Left lung (tissue), 10 donors: ENCODE data around the gene LAMA3. TPM values are rescaled to one million over a fixed set of nuclear protein-coding genes. Genes with fewer than 3 reads are reported as not detected.

ENCODE experiments used
- ATAC-seq: fragments of 200-7000 bp; cut with Tn5 transposase; one replicate; pipeline ENCODE4 v1.9.1; 2020; ENCODE audit warnings: moderate library complexity
- DNase-seq, 4 donors: peaks; one replicate each; pipeline ENCODE4 v3.0.0-alpha.2; 2013 to 2020
- H3K27ac ChIP-seq, 2 donors: fragments of 200-600 bp; sonication (generic) in 1 of 2; one replicate each; pipeline versions ENCODE4 v1.5.0 to v1.8.0; 2020 to 2021
- H3K27me3 ChIP-seq, 2 donors: fragments of 200-600 bp; sonication (generic) in 1 of 2; one replicate each; pipeline versions ENCODE4 v1.5.0 to v1.8.0; 2020 to 2021
- H3K36me3 ChIP-seq, 2 donors: fragments of 200-600 bp; sonication (generic) in 1 of 2; one replicate each; pipeline versions ENCODE4 v1.5.0 to v1.8.0; 2020 to 2021
- H3K4me1 ChIP-seq, 2 donors: fragments of 200-600 bp; one replicate each; pipeline ENCODE4 v1.8.0; 2021
- H3K4me3 ChIP-seq, 2 donors: fragments of 200-600 bp; sonication (generic) in 1 of 2; one replicate each; pipeline versions ENCODE4 v1.5.0 to v1.8.0; 2020 to 2021; ENCODE audit warnings: mild to moderate bottlenecking in 1 of 2
- H3K9me3 ChIP-seq, 2 donors: fragments of 200-600 bp; sonication (generic) in 1 of 2; one replicate each; pipeline versions ENCODE4 v1.5.0 to v1.8.0; 2020 to 2021
- CTCF ChIP-seq, 2 donors: fragments of 200-600 bp; sonication (generic) in 1 of 2; IDR thresholded peaks; one replicate each; pipeline versions ENCODE4 v1.5.0 to v1.8.0; 2021; ENCODE audit warnings: antibody characterized with exemption in 2 of 2
- intact Hi-C, 2 donors: fragments of 100-400 bp; cut with DNase I; formaldehyde crosslinking; loops; one replicate each; pipeline versions ENCODE4 v1.11.2 to v1.14.2; 2022
- polyA plus RNA-seq, 6 donors: library from polyadenylated mRNA; unstranded; fragments of 120-200 nt; gene quantifications; one replicate each; pipeline ENCODE4 v1.2.1, GENCODE V29; 2013; ENCODE audit not compliant: insufficient read length in 6 of 6
- total RNA-seq, 2 donors: library from RNA; stranded (reverse); fragmentation: NEBNext Ultra II Directional; extraction: Animal tissue kit (Norgen Biotek cat#: 25700); gene quantifications; one replicate each; pipeline ENCODE4 v1.2.1, GENCODE V29; 2021
- donor health status: DM: no; HTN: yes; CAD: no.
- donor health status: DM: no; HTN: no; CAD: no.

Gene LAMA3
- total and polyA plus RNA-seq, 8 donors: 42.8 to 207 (median 140) TPM

DNA sequence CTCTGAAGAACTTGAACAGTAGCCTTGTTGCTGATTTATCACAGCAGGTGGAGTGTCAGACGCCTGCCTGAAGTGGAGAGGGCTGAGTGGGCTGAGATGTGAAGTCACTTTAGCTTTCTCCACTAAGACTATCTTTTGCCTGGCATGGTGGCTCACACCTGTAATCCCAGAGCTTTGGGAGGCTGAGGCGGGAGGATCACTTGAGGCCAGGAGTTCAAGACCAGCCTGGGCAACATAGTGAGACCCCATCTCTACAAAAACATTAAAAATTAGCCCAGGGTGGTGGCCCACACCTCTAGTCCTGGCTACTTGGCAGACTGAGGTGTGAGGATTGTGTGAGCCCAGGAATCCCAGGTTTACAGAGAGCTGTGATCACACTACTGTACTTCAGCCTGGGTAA is 264.7 kb downstream of the LAMA3 start:
- ATAC-seq: no peak
- intact Hi-C loops: no loop called here
- H3K36me3 ChIP-seq: no peaks in the 10 kb centered on the region
- no peaks in the 10 kb centered on the region for H3K9me3 ChIP-seq
- H3K4me3 ChIP-seq: no peak overlapping the region
- no peaks in the 10 kb centered on the region for H3K4me1 ChIP-seq
- TF ChIP-seq CTCF (IDR thresholded peaks at IDR 0.05): no peak
- H3K27ac ChIP-seq: no peak overlapping the region
- no peaks in the 10 kb centered on the region for H3K27me3 ChIP-seq
- DNase-seq: no peak

- no peak for TF ChIP-seq CTCF (IDR thresholded peaks at IDR 0.05)
- peak; percentile 75 for ATAC-seq
Observed at GRCh38 chr18:23956483-23956882, 267.2 kb downstream of the LAMA3 start.

DNA sequence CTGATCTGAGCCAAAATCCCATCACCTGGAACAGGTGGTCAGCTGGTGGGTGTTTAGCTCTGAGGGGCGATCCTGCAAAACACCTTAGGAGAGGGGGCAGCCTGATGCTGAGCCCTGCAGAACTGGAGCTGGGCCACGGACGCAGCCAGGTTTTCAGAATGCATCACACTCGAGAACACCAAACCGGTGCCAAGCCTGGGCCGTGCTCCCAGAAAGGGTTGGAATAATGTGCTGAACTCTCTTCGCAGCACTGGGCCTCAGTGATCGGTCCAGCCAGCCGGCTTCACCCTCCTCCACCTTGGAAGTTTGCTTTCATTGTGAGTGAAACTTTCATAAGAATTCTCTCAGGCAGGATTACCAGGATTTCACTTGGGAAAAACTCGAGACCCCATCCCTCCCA is 268.8 kb downstream of the LAMA3 start:
- Histone ChIP-seq H3K27ac (no peak overlapping the region), H3K9me3 (no peaks in the 10 kb centered on the region), H3K36me3 (no peaks in the 10 kb centered on the region), H3K4me3 (no peak overlapping the region), H3K4me1 (no peaks in the 10 kb centered on the region), H3K27me3 (no peaks in the 10 kb centered on the region)
- peak in 1 of 4 donors; percentile 38 for DNase-seq
- TF ChIP-seq CTCF (IDR thresholded peaks at IDR 0.05): no peak
- intact Hi-C loops: no loop called here
- ATAC-seq: peak; percentile 28

More at GRCh38 chr18:23956483-23956882, 267.2 kb downstream of the LAMA3 start:
- H3K27me3 ChIP-seq: no peaks in the 10 kb centered on the region
- no peaks in the 10 kb centered on the region for H3K4me1 ChIP-seq
- no peaks in the 10 kb centered on the region for H3K36me3 ChIP-seq
- no peak overlapping the region for H3K27ac ChIP-seq
- no peak for DNase-seq
- H3K4me3 ChIP-seq: no peak overlapping the region
- H3K9me3 ChIP-seq: no peaks in the 10 kb centered on the region
- intact Hi-C loops: no loop called here

DNA sequence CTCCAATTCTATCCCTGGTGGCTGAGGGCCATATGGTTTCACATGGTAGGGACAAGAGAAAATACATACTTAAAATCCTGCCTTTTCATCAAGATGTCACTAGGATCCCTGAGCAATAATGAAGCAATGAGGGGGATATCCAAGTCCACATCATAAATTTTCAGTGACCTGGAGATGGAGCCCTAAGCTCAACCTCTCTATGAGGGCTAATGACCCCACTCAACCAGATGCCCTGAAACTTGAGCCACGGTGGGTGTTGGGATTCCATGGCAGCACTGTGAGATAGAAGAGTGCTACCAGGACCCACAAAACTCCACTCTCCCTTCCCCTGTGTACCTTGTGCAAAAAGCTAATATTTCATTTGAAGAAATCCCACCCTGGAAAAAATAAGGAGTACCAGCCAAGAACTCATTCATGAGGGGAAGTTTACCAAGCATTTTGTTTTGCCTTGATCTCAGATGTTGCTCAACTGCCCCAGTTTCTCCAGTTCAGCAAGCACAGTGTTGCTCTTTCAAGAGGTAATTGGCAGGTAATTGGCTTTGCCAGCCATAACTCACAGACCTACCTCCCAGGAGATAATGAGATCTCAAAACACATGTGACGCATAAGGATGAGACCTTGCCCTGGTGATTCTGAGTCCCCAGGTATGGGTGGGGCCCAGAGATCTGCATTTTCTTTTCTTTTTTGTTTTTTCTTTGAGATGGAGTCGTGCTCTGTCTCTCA is 274.4 kb downstream of the LAMA3 start:
- no peaks in the 10 kb centered on the region for H3K27me3 ChIP-seq
- ATAC-seq (peak; percentile 52), DNase-seq (no peak)
- no peak overlapping the region for H3K4me3 ChIP-seq
- TF ChIP-seq CTCF (IDR thresholded peaks at IDR 0.05): no peak
- intact Hi-C loops: loop anchor here in 1 of 2 donors (10.0 kb wide), 1 partner anchor 161 kb away; no protein-coding TSS in a partner anchor
- H3K4me1 ChIP-seq: peaks cover 0 to 5% of the 10 kb centered on the region in 2 donors
- H3K9me3 ChIP-seq: no peaks in the 10 kb centered on the region
- no peaks in the 10 kb centered on the region for H3K36me3 ChIP-seq
- H3K27ac ChIP-seq: no peak overlapping the region

DNA sequence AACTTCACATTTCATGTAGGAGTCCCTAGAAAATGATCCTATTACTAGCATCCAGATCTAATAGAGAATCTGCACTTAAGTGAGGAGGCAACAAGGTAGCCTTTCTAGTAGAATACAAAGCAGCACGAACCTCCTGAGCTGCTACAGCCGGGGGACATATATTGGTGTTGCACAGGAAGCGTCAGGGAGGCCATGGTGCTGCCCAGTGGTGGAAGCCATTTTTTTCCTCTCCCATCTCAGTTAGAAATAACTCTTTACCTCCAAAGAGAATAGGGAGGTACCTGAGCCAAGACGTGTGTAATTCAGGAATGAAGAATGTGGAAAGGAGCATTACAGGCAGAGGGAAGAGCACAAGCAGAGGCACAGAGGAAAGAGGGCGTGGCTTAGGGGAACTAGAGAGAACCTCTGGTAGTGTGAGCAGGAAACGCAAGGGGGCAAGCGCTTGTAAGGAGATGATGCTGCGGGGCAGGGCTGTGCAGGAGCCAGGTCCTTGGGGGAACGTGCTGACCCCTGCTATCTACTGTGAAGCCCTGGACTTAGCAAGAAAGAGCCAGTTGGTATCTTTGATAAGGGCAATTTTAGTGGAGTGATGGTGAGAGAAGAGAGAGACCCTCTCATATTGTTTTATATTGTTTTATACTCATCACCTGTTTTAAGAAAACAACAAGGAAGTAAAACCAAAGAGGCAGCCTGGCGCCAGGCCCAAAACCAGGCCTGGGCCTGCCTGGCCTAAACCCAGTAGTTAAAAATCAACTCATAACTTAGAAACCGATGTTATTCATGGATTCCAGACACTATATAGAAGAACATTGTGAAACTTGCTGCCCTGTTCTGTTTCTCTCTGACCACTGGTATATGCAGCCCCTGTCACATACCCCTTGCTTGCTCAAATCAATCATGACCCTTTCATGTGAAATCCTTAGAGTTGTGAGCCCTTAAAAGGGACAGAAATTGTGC is 275.3 kb downstream of the LAMA3 start:
- intact Hi-C loops: loop anchor here in 1 of 2 donors (10.0 kb wide), 1 partner anchor 160 kb away; no protein-coding TSS in a partner anchor
- H3K27ac ChIP-seq: no peak overlapping the region
- H3K4me1 ChIP-seq: peaks cover 0 to 5% of the 10 kb centered on the region in 2 donors
- H3K36me3 ChIP-seq: no peaks in the 10 kb centered on the region
- no peaks in the 10 kb centered on the region for H3K27me3 ChIP-seq
- TF ChIP-seq CTCF (IDR thresholded peaks at IDR 0.05): no peak
- no peak for DNase-seq
- no peaks in the 10 kb centered on the region for H3K9me3 ChIP-seq
- H3K4me3 ChIP-seq: no peak overlapping the region
- peak; percentile 21 for ATAC-seq
